Neural progenitor cell (in vitro differentiated cells): ENCODE results near the gene NUDT3.

Experiments used
- CTCF ChIP-seq: fragments of 200-600 bp; sonication (generic); IDR thresholded peaks from 2 replicates; pipeline ENCODE4 v1.5.1; 2017; ENCODE audit warnings: antibody characterized with exemption, mild to moderate bottlenecking
- EZH2 ChIP-seq: fragments of 200-600 bp; sonication (generic); IDR thresholded peaks from 2 replicates; pipeline ENCODE4 v1.6.1; 2017; ENCODE audit warnings: antibody characterized with exemption, mild to moderate bottlenecking, moderate library complexity
- EZH2phosphoT487 ChIP-seq: fragments of 200-600 bp; sonication (generic); IDR thresholded peaks from 2 replicates; pipeline ENCODE4 v1.6.1; 2017; ENCODE audit warnings: antibody characterized with exemption

- TF ChIP-seq CTCF (no peak), EZH2 (no peak), EZH2phosphoT487 (no peak)
Measured at GRCh38 chr6:34338377-34338776, 54.1 kb downstream of the NUDT3 start.
